GM19452 (cell line): ENCODE data around the gene BEST4.
"Not testable (repeated sequence)": the region's sequence is repeated elsewhere in the genome, so short reads cannot be mapped to it uniquely, and the experiment has no call there.

Experiments used
- ATAC-seq: cut with Tn5 transposase; IDR thresholded peaks from one replicate; pipeline ENCODE4 v1.9.1; 2021; ENCODE audit not compliant: unreplicated experiment

The BEST4 gene

DNA sequence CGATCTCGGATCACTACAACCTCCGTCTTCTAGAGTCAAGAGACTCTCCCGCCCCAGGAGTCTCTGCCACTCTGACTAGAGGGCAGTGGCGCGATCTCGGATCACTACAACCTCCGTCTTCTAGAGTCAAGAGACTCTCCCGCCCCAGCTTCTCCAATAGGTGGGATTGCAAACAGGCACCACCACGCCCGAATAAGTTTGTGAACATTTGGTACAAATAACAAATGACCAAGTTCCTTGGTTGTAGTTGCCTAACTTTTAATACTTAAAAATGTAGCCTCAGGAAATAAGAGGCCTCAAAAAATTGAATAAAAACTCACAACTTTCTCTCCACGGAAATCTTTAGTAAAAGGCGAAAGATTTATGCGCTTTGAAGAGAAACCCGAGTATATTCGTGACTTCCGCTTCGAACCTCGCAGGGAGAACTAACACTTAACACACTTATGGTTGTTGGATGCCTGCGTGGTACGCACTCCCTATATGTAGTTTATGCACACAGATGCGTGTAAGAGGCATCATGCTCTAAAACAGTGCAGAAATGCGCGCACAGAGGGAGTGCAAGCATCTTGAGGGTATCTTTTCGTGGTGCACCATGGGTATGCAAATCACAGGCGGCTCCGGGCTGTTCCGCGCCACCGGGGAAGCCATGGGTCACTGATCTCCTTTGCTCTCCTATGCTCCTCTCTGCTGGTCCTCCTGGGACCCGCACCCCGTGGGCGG is 31.8 kb upstream of the BEST4 start:
- ATAC-seq = peak; percentile 80

DNA sequence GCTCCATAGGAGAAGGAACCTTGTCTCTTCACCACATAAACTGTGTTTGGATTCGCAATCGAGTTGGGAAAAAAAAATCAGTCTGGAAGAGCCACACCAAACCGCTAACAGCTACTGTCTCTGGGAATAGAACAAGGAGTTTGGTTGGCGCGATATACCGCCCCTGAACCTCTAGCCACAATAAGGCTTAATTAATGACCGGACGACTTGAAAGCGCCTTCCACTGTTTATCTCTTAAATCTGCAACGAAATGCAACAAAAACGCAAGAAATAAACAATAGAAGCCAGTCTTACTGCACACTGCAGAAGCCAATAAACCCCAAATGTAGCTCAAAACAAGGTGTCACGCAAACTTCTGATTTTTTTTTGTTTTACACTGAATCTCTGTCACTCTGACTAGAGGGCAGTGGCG is 31.2 kb upstream of the BEST4 start:
- no peak for ATAC-seq

DNA sequence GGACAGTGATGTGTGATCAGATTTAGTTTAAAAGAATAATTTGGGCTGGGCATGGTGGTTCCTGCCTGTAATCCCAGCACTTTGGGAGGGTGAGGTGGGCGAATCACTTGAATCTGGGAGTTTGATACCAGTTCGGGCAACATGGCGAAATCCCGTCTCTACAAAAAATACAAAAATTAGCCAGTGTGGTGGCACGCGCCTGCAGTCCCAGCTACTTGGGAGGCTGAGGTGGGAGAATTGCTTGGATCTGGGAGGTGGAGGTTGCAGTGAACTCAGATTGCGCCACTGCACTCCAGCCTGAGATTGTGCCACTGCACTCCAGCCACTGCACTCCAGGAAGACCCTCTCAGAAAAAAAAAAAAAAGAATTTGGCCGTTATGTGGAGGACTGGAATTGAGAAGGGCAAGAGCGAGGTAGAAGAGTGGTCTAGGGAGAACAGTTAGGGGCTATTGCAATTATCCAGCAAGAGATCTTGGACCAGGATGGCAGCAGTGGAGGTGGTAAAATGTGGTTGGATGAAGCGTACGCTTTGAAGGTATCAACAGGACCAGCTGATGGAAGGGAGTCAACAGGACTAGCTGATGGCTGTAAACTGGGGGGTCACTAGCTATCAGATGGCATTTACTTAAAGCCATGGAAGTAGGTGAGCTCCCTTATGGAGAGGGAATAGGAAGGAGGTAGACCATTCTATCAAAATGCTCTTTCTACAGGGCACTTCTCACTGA is 30.0 kb upstream of the BEST4 start:
- no peak for ATAC-seq

DNA sequence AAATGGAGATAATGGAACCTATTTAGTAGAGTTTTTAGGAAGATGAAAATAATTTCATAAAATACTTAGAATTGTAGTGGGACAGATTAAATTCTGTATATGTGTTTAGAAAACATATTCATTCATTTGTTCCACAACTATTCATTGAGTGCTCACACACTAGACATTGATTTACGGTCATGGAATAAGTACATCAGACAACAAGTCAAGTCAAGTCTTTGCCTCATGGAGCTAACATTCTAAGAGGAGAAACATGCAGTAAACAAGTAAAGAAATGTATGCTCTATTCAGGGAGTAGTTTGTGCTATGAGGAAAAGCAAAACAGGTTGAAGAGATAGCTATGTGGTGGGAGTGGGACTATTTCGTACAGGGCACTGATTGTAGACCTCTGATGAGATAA is 29.3 kb upstream of the BEST4 start:
- ATAC-seq = no peak

- ATAC-seq = not testable (repeated sequence)
Measured at GRCh38 chr1:44815926-44816325, 28.0 kb upstream of the BEST4 start.

GRCh38 chr1:44812822-44813543 is 25.0 kb upstream of the BEST4 start:
- no peak for ATAC-seq

GRCh38 chr1:44811234-44811633 is 23.3 kb upstream of the BEST4 start:
- no peak for ATAC-seq

GRCh38 chr1:44810762-44811105 is 22.8 kb upstream of the BEST4 start:
- not testable (repeated sequence) for ATAC-seq

- ATAC-seq = no peak
Measured at GRCh38 chr1:44810101-44810761, 22.3 kb upstream of the BEST4 start.

DNA sequence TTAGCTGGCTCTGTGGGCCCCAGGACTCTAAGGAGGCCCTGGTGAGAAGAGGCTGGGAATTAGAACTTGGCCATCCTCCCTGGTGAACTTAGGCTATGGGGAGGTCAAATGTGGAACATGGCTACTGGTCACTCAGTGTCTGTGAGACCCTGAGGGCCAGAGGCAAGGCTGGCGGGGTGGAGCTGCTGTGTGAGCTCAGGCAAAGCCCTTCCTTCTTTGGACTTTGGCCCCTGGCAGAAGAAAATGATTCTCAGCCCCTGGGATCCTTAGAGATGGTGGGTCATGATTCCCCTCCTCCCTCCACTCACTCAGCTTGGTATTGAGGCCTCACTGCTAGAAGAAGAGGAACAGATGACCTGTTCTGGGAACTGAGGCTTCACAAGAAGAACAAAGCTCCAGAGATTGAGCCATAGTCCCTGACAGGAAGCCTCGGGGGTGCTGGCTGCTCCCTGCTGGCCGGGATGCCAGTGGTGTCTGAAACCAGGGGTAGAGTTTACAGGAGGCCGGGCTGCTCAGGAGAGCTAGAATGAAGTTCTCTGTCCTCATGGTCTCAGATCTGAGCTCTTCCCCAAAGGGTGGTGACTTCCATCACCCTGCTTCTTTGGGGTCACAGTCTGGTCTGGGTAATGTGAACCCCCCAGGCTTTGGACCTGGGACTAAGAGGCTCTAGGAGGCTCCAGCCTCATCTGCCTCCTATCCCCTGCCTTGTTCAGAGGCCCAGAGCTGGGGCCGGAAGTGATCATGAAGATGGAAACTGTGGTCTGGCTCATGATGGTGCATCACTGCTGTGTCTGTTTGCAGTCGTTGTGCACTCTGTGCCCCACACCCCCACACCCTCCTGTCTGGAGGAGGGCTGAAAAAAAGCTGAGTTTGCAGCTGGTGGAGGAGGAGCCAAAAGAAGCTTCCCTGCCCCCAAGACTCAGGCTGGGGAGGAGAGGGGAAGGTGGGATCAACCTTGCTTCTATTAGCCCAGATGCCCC is 21.3 kb upstream of the BEST4 start:
- ATAC-seq = peak; percentile 45

- ATAC-seq = peak; percentile 33
Measured at GRCh38 chr1:44808063-44808937, 20.3 kb upstream of the BEST4 start, which contains the start of gene BTBD19. BTBD19 (plus strand) TSS chr1:44808523; CDS start chr1:44808821, 298 bp downstream.

- peak; percentile 38 for ATAC-seq
Measured at GRCh38 chr1:44807364-44808062, 19.5 kb upstream of the BEST4 start.

DNA sequence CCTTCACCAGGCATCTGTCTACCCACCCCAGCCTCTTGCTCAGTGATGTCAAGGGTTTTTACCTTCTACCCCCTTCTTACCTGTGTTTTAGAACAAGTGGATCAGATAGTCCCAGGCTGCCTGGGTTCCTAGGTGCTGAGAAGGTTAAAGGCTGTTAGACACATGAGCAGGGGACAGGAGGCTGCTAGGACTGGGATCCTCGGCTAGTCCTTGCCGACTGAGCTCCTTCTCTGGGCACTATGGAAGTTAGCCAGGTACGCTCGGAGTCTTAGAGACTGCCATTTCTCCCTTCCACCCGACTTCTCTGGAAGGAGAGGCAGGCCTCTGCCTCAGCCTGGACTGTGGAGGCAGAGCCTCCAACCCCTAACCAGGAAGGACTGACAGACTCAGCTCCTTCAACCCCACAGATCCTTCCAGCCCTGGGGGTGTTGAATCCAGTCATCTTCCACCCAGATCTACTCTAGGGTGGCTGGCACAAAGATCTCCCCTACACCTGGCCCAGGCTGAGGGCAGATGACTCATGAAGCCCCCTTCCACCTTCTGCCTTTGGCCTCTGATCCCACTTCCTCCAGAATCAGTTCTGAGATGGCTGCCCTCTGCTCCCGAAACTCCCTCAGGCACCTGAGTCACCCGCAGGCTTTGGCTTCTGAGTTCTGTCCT is 18.9 kb upstream of the BEST4 start, which contains the start of gene DYNLT4:
DYNLT4 (minus strand) TSS at position 648 of the 660 bp plus-strand sequence. CDS start 683 bp downstream, outside the sequence.
- no peak for ATAC-seq

GRCh38 chr1:44806025-44806703 is 18.2 kb upstream of the BEST4 start:
- ATAC-seq = no peak

DNA sequence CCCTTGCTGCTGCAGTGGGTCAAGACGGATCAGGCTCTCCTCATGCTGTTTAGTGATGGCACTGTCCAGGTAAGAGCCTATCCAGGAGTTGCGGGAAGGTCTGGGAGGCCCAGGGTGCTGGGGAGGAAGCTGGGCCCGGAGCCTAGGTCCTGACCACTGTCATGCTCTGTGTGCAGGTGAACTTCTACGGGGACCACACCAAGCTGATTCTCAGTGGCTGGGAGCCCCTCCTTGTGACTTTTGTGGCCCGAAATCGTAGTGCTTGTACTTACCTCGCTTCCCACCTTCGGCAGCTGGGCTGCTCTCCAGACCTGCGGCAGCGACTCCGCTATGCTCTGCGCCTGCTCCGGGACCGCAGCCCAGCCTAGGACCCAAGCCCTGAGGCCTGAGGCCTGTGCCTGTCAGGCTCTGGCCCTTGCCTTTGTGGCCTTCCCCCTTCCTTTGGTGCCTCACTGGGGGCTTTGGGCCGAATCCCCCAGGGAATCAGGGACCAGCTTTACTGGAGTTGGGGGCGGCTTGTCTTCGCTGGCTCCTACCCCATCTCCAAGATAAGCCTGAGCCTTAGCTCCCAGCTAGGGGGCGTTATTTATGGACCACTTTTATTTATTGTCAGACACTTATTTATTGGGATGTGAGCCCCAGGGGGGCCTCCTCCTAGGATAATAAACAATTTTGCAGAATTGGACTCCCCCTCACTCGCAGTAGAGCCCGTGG is 17.5 kb upstream of the BEST4 start:
- no peak for ATAC-seq

DNA sequence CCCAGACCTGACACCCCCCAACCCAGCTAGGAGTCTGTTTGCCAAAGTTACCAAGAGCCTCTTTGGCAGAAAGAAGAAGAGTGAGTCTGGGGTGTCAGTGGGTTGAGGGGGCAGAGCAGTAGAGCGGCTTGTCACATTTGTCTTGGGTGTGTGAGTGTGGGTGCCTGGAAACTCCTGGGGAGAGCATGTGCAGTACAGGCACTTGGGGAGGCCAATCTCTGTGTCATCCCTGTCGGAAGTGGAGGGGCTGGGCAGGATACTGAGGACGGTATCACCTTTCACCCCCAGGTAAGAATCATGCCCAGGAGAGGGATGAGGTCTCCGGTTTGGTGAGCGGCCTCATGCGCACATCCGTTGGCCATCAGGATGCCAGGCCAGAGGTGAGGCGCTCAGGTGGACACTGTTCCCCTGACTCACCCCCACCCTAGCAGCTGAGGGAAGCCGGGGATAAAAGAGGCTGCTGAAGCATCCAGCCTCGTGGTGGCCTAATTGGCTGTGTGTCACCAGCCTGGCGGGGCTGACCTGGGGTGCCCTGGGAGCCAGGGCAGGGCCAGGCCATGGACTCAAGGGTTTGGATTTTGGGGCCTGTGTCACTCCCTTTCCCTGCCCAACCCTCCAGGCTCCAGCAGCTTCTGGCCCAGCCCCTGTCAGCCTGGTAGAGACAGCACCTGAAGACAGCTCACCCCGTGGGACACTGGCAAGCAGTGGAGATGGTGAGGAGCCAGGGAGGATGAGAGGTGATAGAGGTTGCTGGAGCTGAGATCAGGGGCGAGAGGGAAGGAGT is 15.5 kb upstream of the BEST4 start:
- no peak for ATAC-seq
